GM12874 (cell line): Measurements from ENCODE around the gene TACR1.

Source experiments
- TF ChIP-seq, protein P1 (sequence below): IDR thresholded peaks from 2 replicates; pipeline ENCODE4 v1.5.1; 2011; ENCODE audit warnings: low read depth, mild to moderate bottlenecking, control low read depth, low read length, moderate library complexity; ENCODE audit not compliant: insufficient read depth

The TACR1 gene

DNA sequence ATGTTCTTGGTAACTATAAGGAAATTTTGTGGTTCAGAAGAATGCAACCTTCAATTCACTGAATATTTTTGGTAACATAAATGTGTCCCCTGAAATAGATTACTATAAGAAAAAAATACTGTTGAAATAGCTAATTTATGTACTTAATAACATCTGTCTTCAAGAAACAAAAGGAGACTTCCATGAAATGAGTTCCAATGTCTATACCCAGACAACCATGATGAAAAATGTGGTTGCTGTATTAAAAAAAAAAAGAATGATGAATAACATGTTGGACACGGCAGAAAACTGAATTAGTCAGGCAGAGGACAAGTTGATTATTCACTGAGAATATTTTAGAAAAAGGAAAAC, 98.5 kb downstream of the TACR1 start:
- TF ChIP-seq, protein P1, sequence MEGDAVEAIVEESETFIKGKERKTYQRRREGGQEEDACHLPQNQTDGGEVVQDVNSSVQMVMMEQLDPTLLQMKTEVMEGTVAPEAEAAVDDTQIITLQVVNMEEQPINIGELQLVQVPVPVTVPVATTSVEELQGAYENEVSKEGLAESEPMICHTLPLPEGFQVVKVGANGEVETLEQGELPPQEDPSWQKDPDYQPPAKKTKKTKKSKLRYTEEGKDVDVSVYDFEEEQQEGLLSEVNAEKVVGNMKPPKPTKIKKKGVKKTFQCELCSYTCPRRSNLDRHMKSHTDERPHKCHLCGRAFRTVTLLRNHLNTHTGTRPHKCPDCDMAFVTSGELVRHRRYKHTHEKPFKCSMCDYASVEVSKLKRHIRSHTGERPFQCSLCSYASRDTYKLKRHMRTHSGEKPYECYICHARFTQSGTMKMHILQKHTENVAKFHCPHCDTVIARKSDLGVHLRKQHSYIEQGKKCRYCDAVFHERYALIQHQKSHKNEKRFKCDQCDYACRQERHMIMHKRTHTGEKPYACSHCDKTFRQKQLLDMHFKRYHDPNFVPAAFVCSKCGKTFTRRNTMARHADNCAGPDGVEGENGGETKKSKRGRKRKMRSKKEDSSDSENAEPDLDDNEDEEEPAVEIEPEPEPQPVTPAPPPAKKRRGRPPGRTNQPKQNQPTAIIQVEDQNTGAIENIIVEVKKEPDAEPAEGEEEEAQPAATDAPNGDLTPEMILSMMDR, result no peak

DNA sequence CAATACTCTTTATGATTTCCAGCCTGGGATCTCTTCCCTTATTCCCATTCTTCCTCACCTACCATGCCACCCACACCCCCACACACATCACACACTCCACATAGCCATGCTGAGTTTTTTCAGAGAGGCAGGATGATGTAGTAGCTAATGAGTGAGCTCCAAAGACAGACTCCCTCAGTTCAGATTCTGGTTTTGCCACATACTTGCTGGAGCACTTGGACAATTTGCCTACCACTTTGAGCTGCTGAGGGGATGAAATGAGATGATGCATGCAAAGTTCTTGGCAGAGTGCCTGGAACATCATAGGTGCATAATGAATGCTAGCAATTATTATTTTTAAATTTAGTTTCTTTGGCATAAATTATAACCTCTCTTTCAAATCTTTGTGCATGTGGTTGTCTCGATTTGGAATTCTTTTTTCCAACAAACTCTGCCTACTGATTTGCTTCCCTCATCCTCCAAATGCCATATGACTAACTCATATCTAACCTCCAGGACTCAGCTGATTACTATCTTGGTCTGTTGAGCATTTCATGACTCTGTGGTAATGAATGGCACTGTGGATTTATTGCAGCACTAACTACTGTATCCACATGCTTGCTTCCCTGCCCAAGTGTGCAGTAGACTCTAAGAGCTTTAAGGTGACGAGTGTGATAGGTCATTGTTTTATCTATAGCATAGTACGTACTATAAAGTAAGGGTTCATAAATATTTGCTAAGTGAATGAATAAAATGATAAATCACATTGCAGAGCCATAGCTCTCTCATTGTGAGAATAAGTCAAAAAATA, 99.1 kb downstream of the TACR1 start:
- TF ChIP-seq, protein P1, result no peak

DNA sequence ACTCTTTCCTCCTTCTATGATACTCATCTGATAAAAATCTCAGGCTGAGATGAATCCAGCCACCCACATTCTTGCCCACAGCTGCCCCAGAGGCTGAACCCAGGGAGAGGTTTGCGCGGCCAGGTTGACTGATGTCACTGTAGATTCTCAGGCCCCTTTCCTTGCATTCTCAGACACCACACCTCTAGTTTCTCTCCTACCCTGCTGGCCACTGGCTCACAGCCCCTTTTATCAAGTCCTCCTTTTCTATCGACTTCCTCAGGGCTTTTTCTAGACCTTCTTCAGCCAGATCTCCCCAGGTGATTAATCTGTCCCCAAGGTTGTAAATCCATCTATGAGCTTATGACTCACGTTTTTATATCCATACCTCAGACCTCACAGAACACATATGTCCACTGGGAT, 99.8 kb downstream of the TACR1 start:
- TF ChIP-seq, protein P1, result no peak

DNA sequence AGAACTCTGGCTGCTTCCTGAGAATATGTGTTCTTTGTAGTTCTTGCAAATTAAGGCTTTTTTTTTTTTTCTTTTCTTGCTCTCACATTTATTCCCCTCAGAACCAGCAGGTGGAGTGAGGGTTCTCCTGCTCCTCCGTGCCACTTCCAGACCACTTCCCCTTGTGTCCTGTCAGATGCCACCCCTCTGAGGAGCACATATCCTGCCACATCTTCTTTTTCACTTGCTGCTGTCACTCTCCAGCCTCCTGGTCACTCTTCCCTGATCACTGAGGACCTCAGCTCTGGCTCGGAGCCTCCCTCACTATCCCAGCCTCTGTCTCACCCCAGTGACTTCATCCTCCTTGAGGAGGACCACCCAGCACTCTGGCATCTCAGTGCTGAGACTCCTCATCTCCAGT, 100.5 kb downstream of the TACR1 start:
- TF ChIP-seq, protein P1, result peak; percentile 47

DNA sequence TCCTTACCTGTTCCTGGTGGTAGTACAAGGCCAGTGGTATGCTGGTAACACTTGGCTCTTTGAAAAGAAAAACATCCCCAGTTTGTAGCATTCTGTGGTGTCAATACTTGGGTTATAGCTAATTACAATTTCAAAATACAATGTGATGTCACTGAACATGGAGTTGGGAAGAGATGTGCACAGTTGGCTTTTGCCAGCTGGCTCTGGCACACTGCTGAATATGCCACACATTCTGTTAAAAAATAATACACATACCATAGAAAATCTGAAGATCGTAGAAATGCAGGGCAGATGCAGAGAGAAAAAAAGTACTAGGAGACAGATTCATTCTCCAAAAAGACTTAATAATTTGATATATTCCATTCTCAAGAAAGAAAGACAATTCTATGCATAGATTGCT, 101.5 kb downstream of the TACR1 start:
- TF ChIP-seq, protein P1, result no peak

DNA sequence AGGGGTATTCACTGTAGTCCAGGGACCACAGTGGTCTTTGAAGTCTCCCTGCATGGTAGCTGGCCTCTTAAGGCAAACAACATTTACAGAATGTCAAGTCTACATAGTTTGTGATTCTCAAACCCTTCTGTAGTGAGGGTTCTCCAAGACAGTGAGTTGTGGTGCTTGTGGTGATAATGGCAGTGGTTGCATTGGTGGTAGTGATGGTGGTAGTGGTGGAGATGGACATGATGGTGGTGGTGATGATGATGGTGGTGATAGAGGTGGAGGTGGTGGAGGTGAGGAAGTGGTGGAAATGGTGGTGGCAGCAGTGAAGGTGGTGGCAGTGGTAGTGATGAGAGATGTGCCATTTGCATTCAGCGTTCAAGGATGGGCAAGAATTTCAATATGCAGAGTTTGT, 104.9 kb downstream of the TACR1 start:
- TF ChIP-seq, protein P1, result no peak

DNA sequence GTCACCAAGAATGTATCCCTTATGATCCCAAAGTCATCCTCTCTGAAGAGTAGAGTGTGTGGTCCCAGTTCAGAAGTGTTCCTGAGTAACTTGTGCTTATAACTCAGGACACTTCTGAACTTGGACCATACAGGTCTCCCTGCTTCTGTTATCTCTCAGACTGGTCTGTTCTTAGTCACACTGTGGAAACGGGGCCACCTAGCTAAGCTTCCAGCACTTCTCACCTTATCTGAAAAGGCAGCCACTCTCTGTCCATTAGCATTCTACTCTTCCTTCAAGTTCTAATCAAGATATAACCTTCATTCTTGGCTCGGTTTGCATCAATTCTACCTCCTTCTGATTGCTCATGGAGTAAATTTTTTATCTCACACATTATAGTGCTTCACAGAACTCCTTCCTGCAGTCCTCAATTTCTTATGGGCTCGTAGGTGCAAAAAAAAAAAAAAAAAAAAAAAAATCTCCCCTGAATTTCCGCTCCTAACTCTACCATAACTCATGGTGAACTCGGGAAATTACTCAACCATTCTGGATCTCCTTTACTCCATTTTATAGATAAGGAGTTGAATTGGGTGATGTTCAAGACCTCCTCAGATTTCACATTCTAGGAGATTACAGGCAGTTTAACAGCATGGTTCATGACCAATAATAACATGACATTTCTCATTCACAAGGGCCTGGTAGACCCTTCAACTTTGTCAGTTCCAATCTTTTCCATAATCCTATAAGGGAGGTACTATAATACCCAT, 108.4 kb downstream of the TACR1 start:
- TF ChIP-seq, protein P1, result no peak
